Measurements from ENCODE around the gene LPAR2.
"Not testable (repeated sequence)": the region's sequence is repeated elsewhere in the genome, so short reads cannot be mapped to it uniquely, and the experiment has no call there.

LPAR2 gene

DNA sequence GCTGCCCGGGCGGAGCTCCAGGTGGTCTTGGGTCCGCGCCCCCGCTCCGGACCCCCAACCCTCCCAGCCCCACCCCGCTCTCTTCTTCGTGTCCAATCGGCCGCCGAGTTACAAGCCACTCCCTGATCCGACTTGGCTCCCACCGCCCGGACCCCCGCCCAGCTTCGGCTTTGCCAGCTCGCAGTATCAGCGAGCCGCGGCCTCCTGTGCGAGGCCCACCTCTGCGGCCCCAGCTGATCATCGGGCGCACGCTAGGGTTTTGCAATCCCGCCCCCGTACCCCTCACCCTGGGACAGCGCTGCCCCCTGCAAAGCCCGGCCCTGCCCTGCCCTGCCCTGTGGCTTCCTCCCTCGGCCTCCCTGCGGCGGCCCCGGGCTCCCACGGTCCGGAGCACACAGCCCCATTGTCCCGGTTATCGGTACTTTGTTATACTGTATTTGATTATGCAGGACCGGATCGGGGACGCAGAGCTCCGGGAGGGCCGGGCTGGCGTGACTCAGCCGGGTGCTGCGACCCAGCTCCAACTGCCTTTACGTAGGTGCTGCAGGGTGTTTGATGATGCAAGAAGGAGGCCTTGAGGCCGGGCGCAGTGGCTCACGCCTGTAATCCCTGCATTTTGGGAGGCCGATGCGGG is 598 bp upstream of the LPAR2 start:
- DNase-seq = no peak

GRCh38 chr19:19626516-19627472 is 1.2 kb downstream of the LPAR2 start:
- no peak for DNase-seq

- DNase-seq = no peak
Observed at GRCh38 chr19:19624032-19624570, 3.9 kb downstream of the LPAR2 start.

- no peak for DNase-seq
Observed at GRCh38 chr19:19623383-19623782, 4.6 kb downstream of the LPAR2 start.

GRCh38 chr19:19619849-19620210 is 8.2 kb downstream of the LPAR2 start:
- DNase-seq = no peak

DNA sequence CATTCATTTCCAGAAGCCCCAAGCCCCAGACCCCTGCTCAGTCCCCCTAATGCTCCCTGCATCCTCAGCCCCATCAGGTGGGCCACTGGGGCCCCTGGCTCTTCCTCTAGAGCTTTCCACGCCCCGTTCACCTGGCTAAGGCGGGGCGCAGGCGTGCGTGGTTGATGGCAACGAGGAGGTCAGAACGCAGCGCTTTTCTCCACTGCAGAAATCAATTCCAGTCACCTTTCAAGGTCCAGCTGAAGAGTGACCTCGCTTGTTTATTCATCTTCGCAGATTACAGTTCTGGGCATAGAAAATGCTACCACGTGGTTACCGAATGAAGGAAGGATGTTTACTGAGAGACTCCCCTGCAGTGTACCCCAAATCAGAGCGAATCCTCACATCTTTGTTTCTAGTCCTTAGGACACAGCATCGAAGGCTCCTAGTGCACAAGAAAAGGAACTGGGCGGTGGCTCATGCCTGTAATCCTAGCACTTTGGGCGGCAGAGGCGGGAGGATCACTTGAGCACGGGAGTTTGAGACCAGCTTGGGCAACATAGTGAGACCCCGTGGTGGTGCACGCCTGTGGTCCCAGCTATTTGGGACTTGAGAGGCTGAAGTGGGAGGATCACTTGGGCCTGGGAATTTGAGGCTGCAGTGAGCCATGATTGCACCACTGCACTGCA is 8.7 kb downstream of the LPAR2 start:
- DNase-seq = no peak

DNA sequence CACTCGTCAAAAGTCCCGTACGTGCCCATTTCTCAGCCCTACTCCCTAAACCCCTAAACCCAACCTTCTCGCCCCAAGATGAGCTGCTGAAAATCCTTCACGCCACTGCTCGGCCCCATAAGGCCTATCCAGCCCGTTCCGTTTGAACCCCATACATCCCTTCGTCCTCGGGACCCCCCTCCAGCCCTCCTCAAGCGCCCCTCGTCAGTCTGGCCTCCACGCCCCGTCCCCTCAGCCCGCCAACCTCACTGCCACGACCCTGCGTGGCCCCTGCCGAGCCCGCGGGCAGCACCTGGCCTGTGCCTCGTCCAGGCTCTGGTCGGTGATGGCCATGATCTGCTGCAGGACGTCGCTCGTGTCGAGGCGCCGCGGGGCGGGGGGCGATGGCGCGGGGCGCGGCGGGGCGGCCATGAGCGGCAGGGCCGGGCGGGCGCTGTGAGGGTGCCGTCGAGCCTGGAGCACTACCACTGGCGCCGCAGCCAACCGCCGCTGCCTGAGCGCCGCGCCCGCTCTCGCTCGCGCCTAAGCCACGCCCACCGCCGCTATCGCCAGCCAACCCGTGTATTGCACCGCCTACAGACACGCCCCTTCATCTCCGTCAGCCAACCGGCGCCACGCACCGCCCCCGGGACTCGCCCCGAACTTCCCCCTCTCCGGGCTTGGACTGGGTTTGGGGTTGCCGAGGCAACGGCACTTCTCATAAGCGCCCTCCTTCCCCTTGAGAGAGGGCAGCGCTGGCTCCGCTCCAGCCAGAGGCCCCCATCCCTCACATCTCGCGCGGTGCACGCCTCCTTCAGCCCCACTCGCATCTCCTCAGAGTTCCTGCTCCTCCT is 9.6 kb downstream of the LPAR2 start, which contains the start of gene PBX4:
Gene PBX4, minus strand, starts transcription at position 469 of the 833 bp plus-strand sequence. Its CDS starts 58 bp downstream, at position 411.
- peak; percentile 93 for DNase-seq

DNA sequence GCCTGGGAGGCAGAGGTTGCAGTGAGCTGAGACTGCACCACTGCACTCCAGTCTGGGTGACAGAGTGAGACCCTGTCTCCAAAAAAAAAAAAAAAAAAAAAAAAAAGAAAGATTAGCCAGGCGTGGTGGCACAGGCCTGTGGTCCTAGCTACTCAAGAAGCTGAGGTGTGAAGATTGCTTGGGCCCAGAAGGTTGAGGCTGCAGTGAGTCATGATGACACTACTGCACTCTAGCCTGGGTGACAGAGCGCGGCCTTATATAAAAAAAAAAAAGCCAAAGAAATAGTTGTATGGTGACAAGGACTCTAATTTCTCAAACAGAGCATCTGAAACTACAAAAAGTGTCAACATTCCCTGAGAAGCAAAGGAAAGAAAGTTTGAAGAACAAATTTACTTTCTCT is 12.9 kb downstream of the LPAR2 start:
- DNase-seq = no peak

- DNase-seq = no peak
Observed at GRCh38 chr19:19613506-19613905, 14.5 kb downstream of the LPAR2 start.

DNA sequence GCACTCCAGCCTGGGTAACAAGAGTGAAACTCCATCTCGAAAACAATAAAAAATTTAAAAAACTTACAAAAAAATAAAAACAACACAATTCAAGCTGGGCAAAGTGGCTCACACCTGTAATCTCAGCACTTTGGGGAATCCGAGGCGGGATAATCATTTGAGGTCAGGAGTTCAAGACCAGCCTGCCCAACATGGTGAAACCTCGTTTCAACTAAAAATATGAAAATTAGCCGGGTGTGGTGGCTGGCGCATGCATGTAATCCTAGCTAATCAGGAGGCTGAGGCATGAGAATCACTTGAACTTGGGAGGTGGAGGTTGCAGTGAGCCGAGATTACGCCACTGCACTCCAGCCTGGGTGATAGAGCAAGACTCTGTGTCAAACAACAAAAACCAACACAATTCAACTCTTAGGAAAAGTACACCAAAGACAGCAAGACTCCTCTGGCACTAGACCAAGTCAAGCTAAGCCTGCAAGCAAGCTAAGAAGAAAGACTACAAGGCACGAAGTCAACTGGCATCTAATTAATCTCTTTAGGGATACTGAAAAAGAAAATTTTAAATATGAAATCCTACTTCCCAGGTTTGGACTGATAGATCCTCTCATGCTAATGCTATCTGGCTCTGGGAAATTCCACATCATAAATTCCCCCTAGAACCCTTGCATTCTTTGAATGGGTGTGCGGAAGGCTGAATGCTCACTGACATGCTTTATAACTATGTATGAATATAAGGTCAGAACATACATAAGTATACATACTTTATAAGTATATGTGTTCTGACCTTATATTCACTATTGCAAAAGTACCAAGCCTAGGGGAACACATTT is 17.4 kb downstream of the LPAR2 start:
- no peak for DNase-seq

DNA sequence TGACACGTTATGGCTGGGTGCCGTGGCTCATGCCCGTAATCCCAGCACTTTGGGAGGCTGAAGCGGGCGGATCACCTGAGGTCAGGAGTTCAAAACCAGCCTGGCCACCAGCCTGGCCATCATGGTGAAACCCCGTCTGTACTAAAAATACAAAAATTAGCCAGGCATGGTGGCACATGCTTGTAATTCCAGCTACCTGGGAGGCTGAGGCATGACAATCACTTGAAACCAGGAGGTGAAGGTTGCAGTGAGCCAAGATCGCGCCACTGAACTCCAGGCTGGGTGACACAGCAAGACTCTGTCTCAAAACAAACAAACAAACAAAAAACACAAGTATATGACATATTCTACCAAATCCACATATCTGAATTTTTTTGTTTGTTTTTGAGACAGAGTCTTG is 21.3 kb downstream of the LPAR2 start:
- not testable (repeated sequence) for DNase-seq

- no peak for DNase-seq
Observed at GRCh38 chr19:19606021-19606420, 22.0 kb downstream of the LPAR2 start.

- DNase-seq = no peak
Observed at GRCh38 chr19:19602713-19603324, 25.2 kb downstream of the LPAR2 start.

GRCh38 chr19:19602136-19602712 is 25.8 kb downstream of the LPAR2 start:
- no peak for DNase-seq

GRCh38 chr19:19600793-19601330 is 27.2 kb downstream of the LPAR2 start:
- no peak for DNase-seq

- not testable (repeated sequence) for DNase-seq
Observed at GRCh38 chr19:19598728-19599451, 29.1 kb downstream of the LPAR2 start.

DNA sequence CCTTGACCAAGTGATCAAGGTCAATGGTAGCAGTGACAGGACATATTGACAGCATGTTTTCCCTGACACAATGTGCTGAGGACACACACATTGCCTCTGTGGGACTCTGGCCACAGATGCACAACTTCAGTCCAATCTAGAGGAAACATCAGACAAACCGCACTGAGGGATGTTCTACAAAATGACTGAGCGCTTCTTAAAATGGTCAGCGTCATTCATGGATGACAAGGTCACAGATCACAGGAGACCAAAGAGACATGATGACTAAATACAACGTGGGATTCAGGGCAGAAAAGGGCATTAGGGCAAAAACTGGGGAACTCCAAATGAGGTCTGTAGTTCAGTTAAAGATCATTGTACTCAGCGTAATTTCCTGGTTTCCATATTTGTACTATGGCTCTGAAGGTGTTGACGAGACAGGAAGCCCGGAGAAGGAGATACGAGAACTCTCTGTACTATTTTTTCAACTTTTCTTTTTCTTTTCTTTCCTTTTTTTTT is 30.2 kb downstream of the LPAR2 start:
- no peak for DNase-seq

GRCh38 chr19:19595171-19595701 is 32.8 kb downstream of the LPAR2 start:
- DNase-seq = no peak

DNA sequence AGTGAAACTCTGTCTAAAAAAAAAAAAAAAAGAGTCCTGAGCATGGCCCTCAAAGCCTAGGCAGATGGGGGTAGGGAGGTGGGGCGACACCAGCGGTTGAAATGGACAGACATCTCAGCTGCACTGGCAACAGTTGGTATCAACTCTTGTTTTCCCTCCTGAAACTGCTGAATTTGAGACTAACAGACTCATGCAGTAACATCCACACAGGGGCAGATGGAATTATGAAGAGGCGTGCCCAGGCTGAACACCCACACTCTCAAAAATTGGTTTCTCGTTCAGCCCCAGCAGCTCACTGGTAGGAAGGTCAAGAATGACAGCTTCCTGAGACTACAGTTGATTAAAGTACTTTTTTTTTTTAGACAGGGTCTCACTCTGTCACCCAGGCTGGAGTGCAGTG is 33.6 kb downstream of the LPAR2 start:
- no peak for DNase-seq
